Gastroesophageal sphincter (tissue), 4 donors: ENCODE results near the gene ALDH1A3. TPM values are rescaled to one million over a fixed set of nuclear protein-coding genes. Genes with fewer than 3 reads are reported as not detected.

Experiments used
- ATAC-seq: fragments of 150-250 bp; one replicate; pipeline ENCODE4 v1.9.1; 2016; ENCODE audit warnings: mild to moderate bottlenecking, moderate library complexity
- H3K27ac ChIP-seq, 4 donors: fragments of 200-600 bp; sonication (generic) in 3 of 4; 1 replicate in 3 of 4; 2 replicates in 1 of 4; pipeline ENCODE4 v1.5.1; 2016 to 2019
- H3K27me3 ChIP-seq: fragments of 200-600 bp; sonication (generic); one replicate; pipeline ENCODE4 v1.5.1; 2019
- H3K36me3 ChIP-seq, 2 donors: fragments of 200-600 bp; sonication (generic); one replicate each; pipeline ENCODE4 v1.5.1; 2019; ENCODE audit warnings: control low read depth in 1 of 2
- H3K4me1 ChIP-seq, 3 donors: fragments of 200-600 bp; sonication (generic); 1 replicate in 2 of 3; 2 replicates in 1 of 3; pipeline ENCODE4 v1.5.1; 2016 to 2019; ENCODE audit warnings: control low read depth in 2 of 3
- H3K4me3 ChIP-seq, 2 donors: fragments of 200-600 bp; sonication (generic); one replicate each; pipeline ENCODE4 v1.5.1; 2019; ENCODE audit warnings: mild to moderate bottlenecking in 1 of 2, moderate library complexity in 1 of 2
- H3K9me3 ChIP-seq, 3 donors: fragments of 200-600 bp; sonication (generic); one replicate each; pipeline ENCODE4 v1.5.1; 2017 to 2019; ENCODE audit warnings: control low read depth in 2 of 3
- CTCF ChIP-seq, 4 experiments: fragments of 200-600 bp in 2 of 4; fragments of 450-650 bp in 2 of 4; sonication (generic) in 1 of 4; IDR thresholded peaks; one replicate each; pipeline ENCODE4 v1.5.1; 2017 to 2019; ENCODE audit warnings: antibody characterized with exemption in 4 of 4, mild to moderate bottlenecking in 2 of 4, moderate library complexity in 2 of 4
- EP300 ChIP-seq: sonication (generic); formaldehyde crosslinking; IDR thresholded peaks from one replicate; pipeline ENCODE4 v1.6.1; 2017; ENCODE audit warnings: antibody characterized with exemption, mild to moderate bottlenecking
- POLR2A ChIP-seq, 2 donors: fragments of 450-650 bp; IDR thresholded peaks; one replicate each; pipeline ENCODE4 v1.6.1; 2017; ENCODE audit warnings: antibody characterized with exemption in 2 of 2, mild to moderate bottlenecking in 2 of 2, moderate library complexity in 1 of 2
- POLR2AphosphoS5 ChIP-seq: sonication (generic); formaldehyde crosslinking; IDR thresholded peaks from one replicate; pipeline ENCODE4 v1.6.1; 2017; ENCODE audit warnings: antibody characterized with exemption
- WGBS, 2 donors: methylation state at CpG; one replicate each; pipeline ENCODE4 v1.1.5; 2018; ENCODE audit warnings: low coverage in 1 of 2; 5-methylcytosine and 5-hydroxymethylcytosine counted together
- total RNA-seq, 4 donors: library from RNA; depleted of rRNA; stranded (reverse); fragments of >200 nt; gene quantifications; one replicate each; pipeline ENCODE4 v1.1.0, GENCODE V29; 2016

Gene ALDH1A3
- total RNA-seq, 4 donors from 2014 or later = 23.0 to 148 (median 93.4) TPM

DNA sequence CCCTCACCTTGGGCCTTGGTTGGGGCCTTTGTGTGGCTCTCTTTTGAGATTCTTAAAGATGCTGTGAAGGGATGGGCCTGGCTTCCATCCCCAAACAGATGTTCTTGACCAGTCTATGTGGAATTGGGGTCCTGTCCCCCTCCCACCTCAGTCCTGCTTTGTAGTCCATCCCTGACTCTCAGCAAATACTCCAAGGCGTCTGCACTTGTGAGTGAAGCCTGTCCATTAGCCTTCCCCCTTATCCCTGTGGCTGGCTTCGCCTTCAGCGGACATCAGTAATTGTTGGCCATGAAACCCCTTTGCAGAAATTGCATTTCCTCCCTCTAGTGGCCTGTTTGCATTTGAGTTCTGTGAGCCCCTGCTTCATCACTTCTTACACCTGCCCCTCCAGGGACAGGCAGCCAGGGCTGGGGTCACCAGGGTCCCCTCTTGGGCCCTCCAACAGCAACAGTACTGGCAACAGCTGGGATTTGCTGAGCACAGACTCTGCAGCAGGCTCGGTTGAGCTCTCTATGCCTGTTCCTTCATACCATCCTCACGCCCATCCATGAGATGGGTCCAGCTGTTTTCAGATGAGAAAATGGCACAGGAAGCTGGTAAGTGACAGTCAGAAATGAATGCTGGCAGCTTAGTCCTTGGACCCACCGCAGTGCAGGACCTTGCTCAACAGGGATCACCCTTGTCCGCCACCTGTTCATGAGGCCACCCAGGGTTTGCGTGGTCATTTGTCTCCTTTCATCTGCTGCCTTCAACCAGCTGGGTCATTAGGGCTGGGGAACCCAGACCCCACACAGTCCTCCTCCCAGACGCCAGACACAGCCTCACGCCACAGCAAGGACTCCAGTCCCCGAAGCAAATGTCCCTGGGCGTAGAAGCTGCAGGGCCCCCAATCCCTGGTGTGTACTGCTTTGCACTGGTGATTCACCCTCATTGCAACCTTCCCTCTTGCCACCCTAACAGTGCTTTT is 30.6 kb downstream of the ALDH1A3 start:
- no peak for TF ChIP-seq CTCF (IDR thresholded peaks at IDR 0.05)
- TF ChIP-seq POLR2AphosphoS5 = no peak
- no peak for TF ChIP-seq POLR2A (IDR thresholded peaks at IDR 0.05)
- no peak for TF ChIP-seq EP300
- Histone ChIP-seq H3K4me1 (peaks cover 0 to 8% (median 0%) of the 10 kb centered on the region in 3 donors), H3K36me3 (peaks cover 0 to 7% of the 10 kb centered on the region in 2 donors), H3K9me3 (no peaks in the 10 kb centered on the region), H3K27me3 (peaks cover 11% of the 10 kb centered on the region), H3K4me3 (no peak overlapping the region), H3K27ac (no peak overlapping the region)
- WGBS, 2 donors = 72 to 91% methylated on average over 5 of the region's 12 CpGs
- no peak for ATAC-seq

DNA sequence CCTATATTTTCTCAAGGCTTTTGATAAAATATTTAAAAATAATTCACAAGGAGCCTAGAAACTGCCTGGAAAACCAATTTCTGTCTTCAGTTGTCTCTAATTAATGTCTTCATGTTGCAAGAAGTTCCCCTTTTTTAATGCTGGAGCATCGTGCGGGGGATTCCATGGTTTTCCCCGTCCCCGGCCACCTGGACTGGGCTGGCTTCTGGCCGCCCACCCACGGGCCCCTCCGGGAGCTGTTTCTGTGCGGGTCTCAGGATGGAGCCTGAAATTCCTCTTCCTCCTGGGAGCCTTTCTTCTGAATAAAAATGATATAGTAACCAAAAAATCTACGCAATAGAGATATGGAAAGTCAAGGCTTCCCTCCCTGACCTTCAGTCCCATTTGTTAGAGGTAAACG is 31.5 kb downstream of the ALDH1A3 start:
- no peak for ATAC-seq
- WGBS, 2 donors = 71 to 90% methylated on average over 8 to 10 of the region's 10 CpGs

GRCh38 chr15:100913961-100914360 is 34.3 kb downstream of the ALDH1A3 start:
- no peak for ATAC-seq
- no peaks in the 10 kb centered on the region for H3K9me3 ChIP-seq
- H3K36me3 ChIP-seq = no peaks in the 10 kb centered on the region
- no peak overlapping the region for H3K27ac ChIP-seq
- TF ChIP-seq CTCF (IDR thresholded peaks at IDR 0.05) (no peak), POLR2AphosphoS5 (peak; percentile 13), EP300 (no peak)
- no peak overlapping the region for H3K4me3 ChIP-seq
- H3K4me1 ChIP-seq = peaks cover 0 to 26% (median 4%) of the 10 kb centered on the region in 3 donors
- peaks cover 31% of the 10 kb centered on the region for H3K27me3 ChIP-seq
- WGBS, 2 donors = 59 to 71% methylated on average over 3 to 4 of the region's 4 CpGs

More for the DNA sequence above, 31.5 kb downstream of the ALDH1A3 start:
- no peaks in the 10 kb centered on the region for H3K9me3 ChIP-seq
- H3K4me3 ChIP-seq = no peak overlapping the region
- peaks cover 0 to 8% (median 0%) of the 10 kb centered on the region in 3 donors for H3K4me1 ChIP-seq
- H3K27ac ChIP-seq = no peak overlapping the region
- peaks cover 11% of the 10 kb centered on the region for H3K27me3 ChIP-seq
- peaks cover 0 to 7% of the 10 kb centered on the region in 2 donors for H3K36me3 ChIP-seq
- TF ChIP-seq EP300 (no peak), POLR2AphosphoS5 (no peak), CTCF (IDR thresholded peaks at IDR 0.05) (no peak), POLR2A (IDR thresholded peaks at IDR 0.05) (no peak)

- TF ChIP-seq CTCF (IDR thresholded peaks at IDR 0.05) = no peak
- TF ChIP-seq EP300 = no peak
- no peak for TF ChIP-seq POLR2A (IDR thresholded peaks at IDR 0.05)
- TF ChIP-seq POLR2AphosphoS5 = no peak
- Histone ChIP-seq H3K36me3 (no peaks in the 10 kb centered on the region), H3K4me1 (peaks cover 0 to 33% (median 4%) of the 10 kb centered on the region in 3 donors), H3K4me3 (no peak overlapping the region), H3K27ac (no peak overlapping the region), H3K27me3 (peaks cover 37% of the 10 kb centered on the region), H3K9me3 (no peaks in the 10 kb centered on the region)
- WGBS, 2 donors = 71 to 72% methylated on average over 6 of the region's 6 CpGs
- no peak for ATAC-seq
Measured at GRCh38 chr15:100914876-100915275, 35.2 kb downstream of the ALDH1A3 start.
